Ishikawa (cell line): Measurements from ENCODE around the gene LRRC28.

Experiments
- CEBPB ChIP-seq: IDR thresholded peaks from 2 replicates; pipeline ENCODE4 v1.6.1; 2012
- CREB1 ChIP-seq: IDR thresholded peaks from 2 replicates; pipeline ENCODE4 v1.6.1; 2012; ENCODE audit warnings: low read depth
- EGR1 ChIP-seq: IDR thresholded peaks from 2 replicates; pipeline ENCODE4 v1.6.1; 2012
- EP300 ChIP-seq: IDR thresholded peaks from 2 replicates; pipeline ENCODE4 v1.6.1; 2012; ENCODE audit warnings: borderline replicate concordance
- FOXM1 ChIP-seq: IDR thresholded peaks from 2 replicates; pipeline ENCODE4 v1.6.1; 2012; ENCODE audit warnings: low read depth, borderline replicate concordance
- NFIC ChIP-seq: IDR thresholded peaks from 2 replicates; pipeline ENCODE4 v1.6.1; 2012
- RAD21 ChIP-seq: IDR thresholded peaks from 2 replicates; pipeline ENCODE4 v1.6.1; 2012; ENCODE audit warnings: low read depth
- TAF1 ChIP-seq: IDR thresholded peaks from 2 replicates; pipeline ENCODE4 v1.6.1; 2012; ENCODE audit warnings: low read depth, mild to moderate bottlenecking
- TCF12 ChIP-seq: IDR thresholded peaks from 2 replicates; pipeline ENCODE4 v1.6.1; 2012; ENCODE audit warnings: low read depth
- TEAD4 ChIP-seq: IDR thresholded peaks from 2 replicates; pipeline ENCODE4 v1.6.1; 2012
- YY1 ChIP-seq: IDR thresholded peaks from 2 replicates; pipeline ENCODE4 v1.6.1; 2012; ENCODE audit warnings: low read depth
- ZBTB7A ChIP-seq: IDR thresholded peaks from 2 replicates; pipeline ENCODE4 v1.6.1; 2012; ENCODE audit warnings: low read depth
- TF ChIP-seq, protein P1 (sequence below): IDR thresholded peaks from 2 replicates; pipeline ENCODE4 v1.6.1; 2012
- TF ChIP-seq, protein P2 (sequence below): IDR thresholded peaks from 2 replicates; pipeline ENCODE4 v1.6.1; 2012
- TF ChIP-seq, protein P3 (sequence below): IDR thresholded peaks from 2 replicates; pipeline ENCODE4 v1.6.1; 2012; ENCODE audit warnings: low read depth, mild to moderate bottlenecking

LRRC28 gene

DNA sequence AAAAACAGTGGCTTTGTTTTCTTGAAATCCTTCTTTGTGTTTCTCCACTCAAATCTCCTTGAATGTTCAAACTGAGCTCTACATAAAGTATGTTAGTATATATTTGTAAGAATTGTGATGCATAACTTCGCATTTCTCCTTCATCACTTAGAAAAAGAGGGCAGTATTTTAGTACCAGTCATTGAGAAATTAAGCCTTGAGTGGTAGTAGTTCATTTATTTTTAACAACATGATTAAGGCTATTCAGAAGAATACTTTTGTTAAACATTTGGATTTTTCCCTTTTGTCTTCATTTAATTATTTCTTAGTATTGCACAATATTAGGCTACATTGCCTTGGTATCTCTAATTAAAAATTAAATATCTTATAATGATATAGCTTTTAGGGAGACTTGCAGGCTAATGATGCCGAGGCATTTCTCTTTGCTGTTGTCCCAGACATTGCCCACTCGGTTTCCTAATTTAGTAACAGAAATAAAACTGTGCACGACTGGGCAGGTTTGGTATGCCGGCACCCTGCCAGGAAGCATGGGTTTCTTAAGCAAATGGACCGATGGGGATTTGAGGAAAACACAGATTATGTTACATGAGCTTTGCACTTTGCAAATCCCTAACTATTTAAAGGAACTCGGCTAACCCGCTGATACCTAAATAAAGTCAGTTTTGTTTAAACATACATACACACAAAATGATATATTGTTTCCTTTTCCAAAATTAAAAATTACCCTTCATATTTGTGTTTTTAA, 54.7 kb downstream of the LRRC28 start:
- TF ChIP-seq NFIC = peak; percentile 93
- no peak for TF ChIP-seq EGR1
- no peak; the same call in 1 of the 2 replicates for TF ChIP-seq RAD21
- TF ChIP-seq TCF12 = peak; percentile 86
- TF ChIP-seq, protein P1, sequence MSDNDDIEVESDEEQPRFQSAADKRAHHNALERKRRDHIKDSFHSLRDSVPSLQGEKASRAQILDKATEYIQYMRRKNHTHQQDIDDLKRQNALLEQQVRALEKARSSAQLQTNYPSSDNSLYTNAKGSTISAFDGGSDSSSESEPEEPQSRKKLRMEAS = peak; percentile 68
- peak; percentile 64 for TF ChIP-seq CEBPB
- TF ChIP-seq EP300 = peak; percentile 92
- TF ChIP-seq, protein P2, sequence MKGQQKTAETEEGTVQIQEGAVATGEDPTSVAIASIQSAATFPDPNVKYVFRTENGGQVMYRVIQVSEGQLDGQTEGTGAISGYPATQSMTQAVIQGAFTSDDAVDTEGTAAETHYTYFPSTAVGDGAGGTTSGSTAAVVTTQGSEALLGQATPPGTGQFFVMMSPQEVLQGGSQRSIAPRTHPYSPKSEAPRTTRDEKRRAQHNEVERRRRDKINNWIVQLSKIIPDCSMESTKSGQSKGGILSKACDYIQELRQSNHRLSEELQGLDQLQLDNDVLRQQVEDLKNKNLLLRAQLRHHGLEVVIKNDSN = no peak
- no peak for TF ChIP-seq TAF1
- peak; percentile 94 for TF ChIP-seq TEAD4
- TF ChIP-seq FOXM1 = peak; percentile 81

DNA sequence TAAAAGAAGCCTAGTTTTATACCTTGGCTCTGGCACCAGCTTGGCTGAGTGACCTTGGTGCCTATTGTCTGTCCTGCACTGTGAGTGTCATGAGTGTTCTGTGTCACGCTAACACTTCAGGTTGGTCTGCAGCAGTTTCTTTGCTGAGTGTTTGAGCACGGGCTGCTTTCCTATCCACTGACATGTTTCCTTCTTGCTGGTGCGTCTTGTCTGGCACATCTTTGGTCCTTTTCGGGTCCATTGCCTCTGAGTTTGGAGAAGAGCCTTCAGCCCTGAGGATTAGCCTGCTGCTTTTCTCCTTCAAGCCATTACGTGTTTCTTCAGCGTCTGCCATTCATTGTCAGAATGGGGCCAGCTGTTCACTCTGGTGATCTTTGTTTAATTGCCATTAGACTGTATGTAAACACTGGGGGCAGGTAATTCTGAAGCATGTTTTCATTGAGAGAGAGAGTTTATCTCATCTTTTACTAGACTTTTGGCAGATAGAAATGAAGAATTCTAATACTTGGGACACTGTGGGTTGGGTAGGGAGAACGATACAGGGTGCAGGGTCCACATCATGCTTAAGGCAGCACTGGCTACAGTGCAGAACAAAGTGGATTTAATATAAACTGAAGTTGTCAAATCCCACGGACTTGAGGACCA, 55.5 kb downstream of the LRRC28 start:
- TF ChIP-seq FOXM1 (no peak), TCF12 (no peak), CREB1 (no peak), TAF1 (no peak), ZBTB7A (no peak), RAD21 (no peak), NFIC (no peak), YY1 (no peak), TEAD4 (no peak), EGR1 (no peak)
- TF ChIP-seq, protein P1 = no peak
- TF ChIP-seq, protein P2 = no peak

DNA sequence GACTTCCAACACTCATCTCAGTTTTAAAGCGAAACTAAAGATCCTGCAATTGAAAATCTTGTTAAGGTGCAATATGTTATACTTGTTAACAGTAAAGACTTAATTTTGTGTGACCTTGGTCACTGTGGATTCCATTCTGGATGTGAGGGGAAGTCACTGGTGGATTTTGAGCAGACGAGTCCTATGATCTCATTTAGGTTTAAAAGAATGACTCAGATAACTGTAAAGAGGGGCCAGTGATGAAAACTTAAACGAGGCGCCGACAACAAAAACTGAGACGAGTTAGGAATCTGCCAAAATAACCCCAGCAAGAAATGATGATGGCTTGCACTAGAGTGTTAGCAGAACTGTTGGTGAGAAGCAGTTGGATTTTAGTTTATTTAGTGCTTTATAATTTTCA, 56.5 kb downstream of the LRRC28 start:
- no peak for TF ChIP-seq TEAD4
- no peak for TF ChIP-seq CEBPB
- TF ChIP-seq RAD21 = no peak
- TF ChIP-seq, protein P3, sequence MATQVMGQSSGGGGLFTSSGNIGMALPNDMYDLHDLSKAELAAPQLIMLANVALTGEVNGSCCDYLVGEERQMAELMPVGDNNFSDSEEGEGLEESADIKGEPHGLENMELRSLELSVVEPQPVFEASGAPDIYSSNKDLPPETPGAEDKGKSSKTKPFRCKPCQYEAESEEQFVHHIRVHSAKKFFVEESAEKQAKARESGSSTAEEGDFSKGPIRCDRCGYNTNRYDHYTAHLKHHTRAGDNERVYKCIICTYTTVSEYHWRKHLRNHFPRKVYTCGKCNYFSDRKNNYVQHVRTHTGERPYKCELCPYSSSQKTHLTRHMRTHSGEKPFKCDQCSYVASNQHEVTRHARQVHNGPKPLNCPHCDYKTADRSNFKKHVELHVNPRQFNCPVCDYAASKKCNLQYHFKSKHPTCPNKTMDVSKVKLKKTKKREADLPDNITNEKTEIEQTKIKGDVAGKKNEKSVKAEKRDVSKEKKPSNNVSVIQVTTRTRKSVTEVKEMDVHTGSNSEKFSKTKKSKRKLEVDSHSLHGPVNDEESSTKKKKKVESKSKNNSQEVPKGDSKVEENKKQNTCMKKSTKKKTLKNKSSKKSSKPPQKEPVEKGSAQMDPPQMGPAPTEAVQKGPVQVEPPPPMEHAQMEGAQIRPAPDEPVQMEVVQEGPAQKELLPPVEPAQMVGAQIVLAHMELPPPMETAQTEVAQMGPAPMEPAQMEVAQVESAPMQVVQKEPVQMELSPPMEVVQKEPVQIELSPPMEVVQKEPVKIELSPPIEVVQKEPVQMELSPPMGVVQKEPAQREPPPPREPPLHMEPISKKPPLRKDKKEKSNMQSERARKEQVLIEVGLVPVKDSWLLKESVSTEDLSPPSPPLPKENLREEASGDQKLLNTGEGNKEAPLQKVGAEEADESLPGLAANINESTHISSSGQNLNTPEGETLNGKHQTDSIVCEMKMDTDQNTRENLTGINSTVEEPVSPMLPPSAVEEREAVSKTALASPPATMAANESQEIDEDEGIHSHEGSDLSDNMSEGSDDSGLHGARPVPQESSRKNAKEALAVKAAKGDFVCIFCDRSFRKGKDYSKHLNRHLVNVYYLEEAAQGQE = no peak
- no peak for TF ChIP-seq EP300
- TF ChIP-seq YY1 = no peak
- TF ChIP-seq TCF12 = no peak

DNA sequence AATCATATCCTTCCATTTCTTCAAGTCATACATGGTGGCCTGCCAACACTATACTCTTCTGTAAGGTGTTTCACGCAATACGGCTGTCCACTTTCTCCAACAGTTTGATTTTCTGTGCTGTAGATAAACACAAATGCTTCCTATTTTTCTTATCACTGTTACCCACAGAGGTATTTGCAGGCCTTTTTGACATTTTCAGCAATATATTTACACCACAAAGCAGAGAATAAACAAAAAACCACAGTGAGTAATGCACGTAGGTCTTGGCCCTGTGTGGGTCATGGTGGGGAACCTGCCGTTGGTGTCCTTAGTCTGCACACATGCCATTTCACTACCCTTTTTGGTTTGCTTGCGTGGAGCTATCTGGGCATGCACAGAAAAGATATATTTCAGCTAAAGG, 59.5 kb downstream of the LRRC28 start:
- TF ChIP-seq CREB1 (no peak), TEAD4 (no peak), TCF12 (no peak), ZBTB7A (no peak)
- TF ChIP-seq, protein P3 = no peak

DNA sequence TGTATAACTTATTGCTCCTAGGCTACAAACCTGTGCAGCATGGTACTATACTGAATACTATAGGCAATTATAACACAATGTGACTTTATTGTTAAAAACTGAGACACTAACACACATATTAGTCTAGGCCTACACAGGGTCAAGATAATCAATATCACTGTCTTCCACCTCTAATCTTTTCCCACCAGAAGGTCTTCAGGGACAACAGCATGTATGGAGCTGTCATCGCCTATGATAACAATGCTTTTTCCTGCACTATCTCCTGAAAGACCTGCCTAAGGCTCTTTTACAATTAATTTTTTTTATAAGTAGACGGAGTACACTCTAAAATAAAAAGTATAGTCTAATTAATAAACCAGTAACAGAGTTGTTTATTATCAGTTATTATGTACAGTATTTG, 60.9 kb downstream of the LRRC28 start:
- TF ChIP-seq, protein P1 = no peak
- TF ChIP-seq NFIC (no peak), EGR1 (no peak), TEAD4 (no peak), CREB1 (no peak), TAF1 (no peak)
- TF ChIP-seq, protein P3 = no peak
